ENCODE measurements around the gene TAS2R16. TPM values are rescaled to one million over a fixed set of nuclear protein-coding genes. Genes with fewer than 3 reads are reported as not detected.
"Not testable (repeated sequence)": the region's sequence is repeated elsewhere in the genome, so short reads cannot be mapped to it uniquely, and the experiment has no call there.

TAS2R16 gene
- total and polyA plus RNA-seq, 12 donors = not detected

GRCh38 chr7:122970740-122971725 lies 24.5 kb downstream of the TAS2R16 start:
- DNase-seq (no peak), ATAC-seq (no peak)
- Histone ChIP-seq H3K4me1 (no peaks in the 10 kb centered on the region), H3K9me3 (no peaks in the 10 kb centered on the region), H3K27ac (no peak overlapping the region), H3K27me3 (no peaks in the 10 kb centered on the region), H3K4me3 (no peak overlapping the region), H3K36me3 (no peaks in the 10 kb centered on the region)
- TF ChIP-seq CTCF (IDR thresholded peaks at IDR 0.05) = no peak
- WGBS, 2 donors = 52 to 57% methylated on average over 6 of the region's 6 CpGs
- intact Hi-C loops (cut with DNase I) = no loop called here

- DNase-seq (no peak), ATAC-seq (no peak)
- no peaks in the 10 kb centered on the region for H3K9me3 ChIP-seq
- no peaks in the 10 kb centered on the region for H3K4me1 ChIP-seq
- H3K4me3 ChIP-seq = no peak overlapping the region
- intact Hi-C loops (cut with DNase I) = no loop called here
- H3K27me3 ChIP-seq = no peaks in the 10 kb centered on the region
- TF ChIP-seq CTCF (IDR thresholded peaks at IDR 0.05) = no peak
- no peak overlapping the region for H3K27ac ChIP-seq
- H3K36me3 ChIP-seq = no peaks in the 10 kb centered on the region
- WGBS, 2 donors = 81 to 85% methylated on average over 4 of the region's 4 CpGs
Measured at GRCh38 chr7:122968389-122968788, 27.1 kb downstream of the TAS2R16 start.

GRCh38 chr7:122965306-122965705 lies 30.2 kb downstream of the TAS2R16 start:
- TF ChIP-seq CTCF (IDR thresholded peaks at IDR 0.05) = no peak
- H3K4me1 ChIP-seq = no peaks in the 10 kb centered on the region
- no peaks in the 10 kb centered on the region for H3K36me3 ChIP-seq
- H3K27me3 ChIP-seq = no peaks in the 10 kb centered on the region
- 73 to 78% methylated on average over 2 of the region's 2 CpGs for WGBS, 2 donors
- no peak overlapping the region for H3K4me3 ChIP-seq
- DNase-seq (no peak), ATAC-seq (no peak)
- peaks cover 0 to 3% (median 0%) of the 10 kb centered on the region in 11 donors for H3K9me3 ChIP-seq
- no peak overlapping the region for H3K27ac ChIP-seq
- intact Hi-C loops (cut with DNase I) = no loop called here

GRCh38 chr7:122953678-122954077 lies 41.8 kb downstream of the TAS2R16 start:
- H3K4me1 ChIP-seq; H3K36me3 ChIP-seq; H3K4me3 ChIP-seq; DNase-seq; H3K27ac ChIP-seq; H3K9me3 ChIP-seq; intact Hi-C loops (cut with DNase I); ATAC-seq; H3K27me3 ChIP-seq: not testable (repeated sequence)
- 91 to 99% methylated on average over 2 of the region's 2 CpGs for WGBS, 2 donors

- Histone ChIP-seq H3K36me3 (no peaks in the 10 kb centered on the region), H3K27me3 (peaks cover 0 to 4% (median 0%) of the 10 kb centered on the region in 7 donors), H3K9me3 (peaks cover 0 to 7% (median 0%) of the 10 kb centered on the region in 11 donors), H3K27ac (no peak overlapping the region), H3K4me3 (no peak overlapping the region), H3K4me1 (no peaks in the 10 kb centered on the region)
- WGBS, 2 donors = 88 to 90% methylated on average over 2 of the region's 2 CpGs
- intact Hi-C loops (cut with DNase I) = no loop called here
- ATAC-seq (no peak), DNase-seq (no peak)
- no peak for TF ChIP-seq CTCF (IDR thresholded peaks at IDR 0.05)
Measured at GRCh38 chr7:122951006-122951405, 44.5 kb downstream of the TAS2R16 start.

Data from heart right ventricle (tissue), 16 donors.